HG03432 (cell line): Measurements from ENCODE around the gene EIF5A.
"Not testable (repeated sequence)": the region's sequence is repeated elsewhere in the genome, so short reads cannot be mapped to it uniquely, and the experiment has no call there.

Experiments used
- ATAC-seq: cut with Tn5 transposase; IDR thresholded peaks from one replicate; pipeline ENCODE4 v1.9.1; 2021; ENCODE audit warnings: mild to moderate bottlenecking, moderate library complexity; ENCODE audit not compliant: unreplicated experiment

The EIF5A gene

DNA sequence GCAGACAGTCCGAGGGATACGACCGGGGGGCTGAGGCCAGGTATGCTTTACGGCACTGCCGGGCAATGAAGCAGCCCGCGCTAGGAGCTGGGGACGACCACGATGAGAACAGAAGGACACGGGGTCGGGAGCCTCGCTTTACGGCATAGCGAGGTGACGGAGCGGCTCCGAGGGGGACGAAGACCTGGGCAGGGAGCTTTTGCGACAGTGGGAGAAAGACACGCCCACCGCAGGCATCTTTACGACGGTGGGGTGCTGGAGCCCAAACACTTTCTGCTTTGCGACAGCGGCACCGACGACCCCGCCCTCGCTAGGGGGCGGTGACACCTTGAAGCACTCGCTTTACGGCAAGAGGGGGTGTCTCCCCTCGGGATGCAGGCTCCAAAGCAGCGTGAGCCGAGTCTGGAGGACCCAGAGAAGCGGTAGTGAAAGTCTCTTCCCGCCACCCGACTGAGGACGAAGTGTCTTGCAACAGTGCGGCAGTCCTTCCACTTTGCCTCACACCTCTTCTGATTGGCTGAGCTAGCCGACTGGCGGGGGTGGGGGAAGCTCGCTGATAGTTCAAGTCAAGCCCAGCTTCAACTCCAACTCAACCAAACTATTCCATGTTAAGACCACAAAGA lies 22.1 kb downstream of the EIF5A start:
- ATAC-seq, result peak; percentile 61

DNA sequence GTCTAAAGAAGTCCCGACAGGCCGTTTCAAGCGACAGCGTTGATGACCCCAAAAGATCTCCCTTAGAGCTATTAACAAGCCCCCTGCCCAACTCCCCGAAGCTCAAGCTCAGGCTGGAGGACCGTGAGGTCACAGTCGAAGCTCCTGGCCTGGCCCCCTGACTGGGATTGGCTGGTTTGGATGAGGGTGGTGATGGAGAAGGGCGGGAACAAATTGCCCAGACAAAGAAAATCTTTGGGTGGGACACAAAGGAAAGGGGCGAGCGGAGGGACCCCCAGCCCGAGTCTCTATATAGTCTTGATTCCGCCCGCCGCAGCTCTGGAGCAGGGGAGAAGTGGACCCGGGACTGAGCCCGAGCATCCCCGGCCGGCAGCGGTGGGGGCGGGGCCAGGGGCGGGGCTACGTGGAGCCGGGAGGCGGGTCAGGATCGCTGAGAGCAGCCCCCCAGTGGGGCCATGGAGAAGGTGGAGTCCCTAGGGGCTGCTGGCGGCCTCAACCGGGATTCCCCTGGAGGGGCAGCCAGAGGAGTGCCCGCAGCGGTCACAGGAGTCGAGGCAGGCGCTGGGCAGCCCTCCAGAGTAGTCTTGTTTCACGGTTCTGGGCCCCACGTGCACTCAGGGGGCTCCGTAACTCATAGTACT lies 22.7 kb downstream of the EIF5A start:
- ATAC-seq, result peak; percentile 44

DNA sequence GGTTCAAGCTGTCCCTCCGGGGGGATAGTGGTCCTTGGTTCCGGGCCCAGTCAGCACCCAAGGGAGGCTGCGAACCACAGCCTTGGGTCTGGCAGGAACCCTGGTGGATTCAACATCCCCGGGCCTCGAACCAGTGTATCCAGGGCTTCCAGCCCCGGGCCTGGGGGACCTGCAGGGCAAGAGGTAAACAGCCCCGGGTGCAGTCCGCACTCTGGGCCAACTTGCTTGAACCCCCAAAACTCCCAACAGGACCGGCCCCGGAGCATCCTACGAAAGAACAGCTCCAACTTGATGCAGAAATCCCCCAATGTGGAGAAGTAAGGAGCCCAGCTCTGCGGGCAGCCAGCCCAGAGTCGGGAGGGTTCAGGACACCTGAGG lies 23.2 kb downstream of the EIF5A start:
- no peak for ATAC-seq

DNA sequence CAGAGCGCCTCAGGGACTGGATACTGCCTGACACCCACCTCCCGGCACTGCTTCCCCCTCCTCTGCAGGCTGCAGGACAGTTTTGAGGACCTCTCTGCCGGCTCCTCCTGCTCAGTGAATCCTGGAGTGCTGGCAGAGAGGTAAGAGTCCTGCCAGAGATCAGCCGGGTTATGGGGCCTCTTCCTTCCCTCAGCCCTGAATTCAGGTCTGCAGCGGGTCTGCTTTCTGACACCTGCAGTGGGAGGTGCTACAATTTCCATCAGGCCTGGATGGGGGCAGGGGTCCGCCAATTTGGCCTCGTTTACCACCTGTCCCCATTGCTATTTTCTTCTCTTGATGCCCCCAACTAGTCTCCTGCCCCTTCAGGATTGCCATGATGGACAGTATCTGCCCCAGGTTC lies 24.7 kb downstream of the EIF5A start:
- no peak for ATAC-seq

DNA sequence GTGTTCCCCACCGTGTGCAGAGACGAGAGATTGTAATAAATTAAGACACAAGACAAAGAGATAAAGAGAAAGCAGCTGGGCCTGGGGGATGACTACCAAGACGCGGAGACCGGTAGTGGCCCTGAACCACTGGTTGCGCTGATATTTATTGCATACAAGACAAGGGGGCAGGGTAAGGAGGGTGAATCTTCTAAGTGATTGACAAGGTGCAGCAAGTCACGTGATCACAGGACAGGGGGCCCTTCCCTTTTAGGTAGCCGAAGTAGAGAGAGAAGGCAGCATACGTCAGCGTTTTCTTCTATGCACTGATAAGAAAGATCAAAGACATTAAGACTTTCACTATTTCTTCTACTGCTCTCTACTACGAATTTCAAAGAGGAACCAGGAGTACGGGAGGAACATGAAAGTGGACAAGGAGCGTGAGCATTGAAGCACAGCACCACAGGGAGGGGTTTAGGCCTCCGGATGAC lies 25.2 kb downstream of the EIF5A start:
- ATAC-seq, result not testable (repeated sequence)

DNA sequence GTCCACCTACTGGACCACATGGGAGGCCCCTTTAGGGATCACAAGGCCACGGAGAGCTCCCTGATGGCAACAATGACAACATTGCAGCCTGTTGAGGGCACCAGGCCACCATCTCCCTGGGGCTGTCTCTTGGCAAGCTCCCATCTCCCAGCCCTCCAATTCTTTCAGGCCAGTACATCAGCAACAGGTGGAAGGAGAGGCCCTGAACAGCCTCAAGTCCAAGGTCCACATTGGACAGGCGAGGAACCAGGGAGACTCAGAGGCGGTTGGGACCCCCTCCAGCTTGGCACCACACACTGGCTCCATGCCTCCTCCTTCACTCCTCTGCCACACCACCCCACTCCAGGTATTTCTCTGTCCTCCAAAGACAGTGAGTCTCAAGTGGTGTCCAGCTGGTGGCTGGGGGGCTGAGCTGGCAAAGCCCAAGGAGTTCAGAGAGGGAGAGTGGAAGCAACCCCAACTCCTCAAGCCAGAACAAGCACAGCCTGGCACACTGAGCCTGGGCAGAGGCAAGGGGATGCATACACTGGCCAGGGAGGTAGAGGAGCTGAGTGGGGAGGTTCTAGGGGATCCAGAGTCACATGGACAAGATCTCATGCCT lies 27.6 kb downstream of the EIF5A start:
- ATAC-seq, result no peak

DNA sequence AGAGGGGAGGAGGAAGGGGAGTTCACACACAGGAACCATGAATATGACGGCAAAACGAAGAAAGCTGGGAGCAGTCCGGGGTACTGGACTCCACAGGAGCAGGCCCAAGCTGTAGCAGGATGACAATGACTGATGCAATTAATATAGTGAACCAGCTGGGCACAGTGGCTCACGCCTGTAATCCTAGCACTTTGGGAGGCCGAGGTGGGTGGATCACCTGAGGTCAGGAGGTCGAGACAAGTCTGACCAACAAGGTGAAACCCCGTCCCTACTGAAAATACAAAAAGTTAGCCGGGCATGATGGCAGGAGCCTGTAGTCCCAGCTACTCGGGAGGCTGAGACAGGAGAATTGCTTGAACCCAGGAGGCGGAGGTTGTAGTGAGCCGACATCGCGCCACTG lies 28.3 kb downstream of the EIF5A start:
- ATAC-seq, result not testable (repeated sequence)

DNA sequence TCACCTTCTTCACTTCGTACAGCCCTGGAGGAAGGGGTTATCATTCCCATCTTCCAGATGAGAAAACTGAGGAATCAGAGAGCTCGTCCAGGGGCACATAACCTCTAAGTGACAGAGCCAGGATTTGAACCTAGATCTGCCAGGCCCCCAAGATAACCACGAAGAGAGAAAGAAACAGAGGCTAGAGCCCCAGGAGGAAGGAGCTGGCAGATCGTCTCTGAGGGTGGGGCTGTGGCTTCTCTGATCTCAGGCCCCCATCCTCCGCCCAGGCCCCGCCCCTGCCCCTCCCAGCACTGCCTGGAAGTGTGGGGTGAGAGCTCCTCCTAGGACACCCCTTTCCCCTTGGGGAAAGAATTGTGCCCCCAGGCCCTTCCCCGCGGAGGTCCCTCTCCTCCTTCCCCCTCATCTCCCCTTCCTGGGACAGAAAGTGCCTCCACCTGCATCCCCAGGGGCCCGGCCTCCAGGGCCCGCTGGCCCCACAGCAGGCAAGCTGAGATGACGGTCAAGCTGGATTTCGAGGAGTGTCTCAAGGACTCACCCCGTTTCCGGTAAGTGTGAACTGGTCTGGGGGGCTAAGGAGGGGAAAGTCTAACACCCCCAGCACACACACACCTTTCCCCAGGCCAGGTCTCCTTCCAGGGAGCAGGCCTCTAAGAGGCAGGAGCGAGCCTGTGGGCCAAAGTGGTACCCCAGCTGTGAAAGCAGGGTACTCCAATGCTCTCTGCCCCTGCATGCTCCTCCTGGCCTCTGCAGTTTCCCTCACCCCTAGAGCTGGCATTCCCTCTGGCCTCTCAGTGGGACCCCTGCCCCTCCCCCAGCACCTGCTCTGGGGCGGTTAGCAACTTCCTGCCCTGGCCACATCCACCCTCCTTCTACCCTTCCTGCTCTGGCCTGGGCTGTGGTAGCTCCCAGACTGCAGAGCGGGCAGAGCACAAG lies 29.1 kb downstream of the EIF5A start, which contains the start of gene ACAP1:
TSS of gene ACAP1 (plus strand) at position 290 of the 936 bp plus-strand sequence. CDS start at position 496, 206 bp downstream.
- ATAC-seq, result peak; percentile 65

DNA sequence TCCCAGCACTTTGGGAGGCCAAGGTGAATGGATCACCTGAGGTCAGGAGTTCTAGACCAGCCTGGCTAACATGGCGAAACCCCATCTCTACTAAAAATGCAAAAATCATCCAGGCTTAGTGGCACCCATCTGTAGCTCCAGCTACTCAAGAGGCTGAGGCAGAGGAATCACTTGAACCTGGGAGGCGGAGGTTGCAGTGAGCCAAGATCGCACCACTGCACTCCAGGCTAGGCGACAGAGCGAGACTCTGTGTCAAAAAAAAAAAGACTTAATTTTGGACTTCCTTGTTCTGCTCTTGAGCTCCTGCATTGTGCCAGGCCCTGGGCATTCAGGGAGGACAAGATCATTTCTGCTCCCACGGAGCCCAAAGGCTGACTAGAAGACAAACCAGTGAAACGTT lies 30.2 kb downstream of the EIF5A start:
- ATAC-seq, result not testable (repeated sequence)

DNA sequence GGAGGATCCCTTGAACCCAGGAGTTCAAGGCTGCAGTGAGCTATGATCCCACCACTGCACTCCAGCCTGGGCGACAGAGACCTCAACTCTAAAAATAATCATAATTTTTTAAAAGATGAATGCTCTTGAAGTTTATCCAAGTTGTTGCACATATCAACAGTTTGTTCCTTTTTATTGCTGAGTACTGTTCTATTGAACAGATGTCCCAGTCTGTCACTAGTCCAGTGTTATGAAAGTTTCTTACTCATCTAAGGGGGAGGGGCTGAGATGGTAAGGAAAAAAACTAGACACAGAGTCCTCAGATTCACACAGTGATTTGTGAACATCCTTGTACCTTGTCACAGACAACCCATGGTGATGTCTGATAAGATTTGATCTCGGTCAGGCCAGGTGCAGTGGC lies 32.8 kb downstream of the EIF5A start:
- no peak for ATAC-seq

DNA sequence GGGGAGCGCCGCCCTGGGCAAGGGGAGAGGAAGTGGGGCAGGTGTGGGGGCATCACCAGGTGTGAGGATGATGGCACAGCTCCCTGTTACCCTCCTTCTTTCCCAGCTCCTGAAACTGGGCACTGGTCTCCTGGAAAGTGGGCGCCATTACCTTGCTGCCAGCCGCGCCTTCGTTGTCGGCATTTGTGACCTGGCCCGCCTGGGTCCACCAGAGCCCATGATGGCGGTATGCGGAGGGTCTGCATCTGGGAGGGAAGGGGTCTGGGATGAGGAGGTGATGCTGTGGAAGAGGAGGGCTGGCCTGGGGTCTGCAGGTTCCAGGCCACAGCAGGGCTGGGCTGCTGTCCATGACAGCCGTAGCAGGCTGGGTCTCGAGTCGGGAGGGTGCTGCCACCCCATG lies 34.4 kb downstream of the EIF5A start:
- ATAC-seq, result no peak

DNA sequence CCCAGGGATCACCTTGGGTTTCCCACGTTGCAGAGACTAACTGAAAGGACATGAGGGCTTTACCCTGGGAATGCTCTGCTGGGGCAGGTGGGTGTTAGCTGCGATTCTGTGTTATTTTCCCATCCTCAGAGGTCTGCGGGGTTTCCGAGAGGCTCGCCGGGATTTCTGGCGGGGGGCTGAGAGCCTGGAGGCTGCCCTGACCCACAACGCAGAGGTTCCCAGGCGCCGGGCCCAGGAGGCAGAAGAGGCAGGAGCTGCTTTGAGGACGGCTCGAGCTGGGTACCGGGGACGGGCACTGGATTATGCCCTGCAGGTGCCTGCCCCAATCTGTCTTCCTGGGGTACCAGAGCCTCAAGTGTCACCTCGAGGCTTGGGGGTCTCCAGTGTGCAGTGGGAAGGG lies 35.8 kb downstream of the EIF5A start:
- ATAC-seq, result no peak

DNA sequence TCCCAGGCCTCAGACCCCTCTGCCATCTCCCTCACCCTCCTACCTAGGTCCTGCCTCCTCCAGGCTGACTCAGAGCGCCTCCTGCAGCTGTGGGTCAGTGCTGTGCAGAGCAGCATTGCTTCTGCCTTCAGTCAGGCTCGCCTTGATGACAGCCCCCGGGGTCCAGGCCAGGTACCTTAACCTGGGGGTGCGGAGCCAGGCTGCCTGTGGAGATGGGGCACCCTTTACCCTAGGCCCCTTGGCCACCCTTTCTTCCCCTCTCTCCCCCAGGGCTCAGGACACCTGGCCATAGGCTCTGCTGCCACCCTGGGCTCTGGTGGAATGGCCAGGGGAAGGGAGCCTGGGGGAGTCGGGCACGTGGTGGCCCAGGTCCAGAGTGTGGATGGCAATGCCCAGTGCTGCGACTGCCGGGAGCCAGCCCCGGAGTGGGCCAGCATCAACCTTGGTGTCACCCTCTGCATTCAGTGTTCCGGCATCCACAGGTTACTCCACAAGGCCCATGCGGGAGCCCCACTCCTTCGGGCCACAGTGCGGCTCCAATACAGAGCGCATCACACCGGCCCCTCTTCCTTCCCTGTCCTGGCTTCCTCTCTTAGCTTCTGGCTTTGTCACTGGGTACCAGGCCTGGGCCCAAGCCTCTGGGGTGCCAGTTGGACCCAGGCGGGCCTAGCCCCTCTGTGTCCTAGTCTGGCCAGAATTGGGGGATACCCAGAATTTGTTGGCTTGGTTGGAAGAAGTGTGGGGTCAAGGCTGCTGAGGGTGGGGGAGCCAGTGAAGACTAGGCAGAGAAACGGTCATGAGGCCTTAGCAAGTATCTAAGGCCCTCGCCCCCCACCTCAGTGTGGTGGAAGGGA lies 39.6 kb downstream of the EIF5A start:
- ATAC-seq, result no peak

DNA sequence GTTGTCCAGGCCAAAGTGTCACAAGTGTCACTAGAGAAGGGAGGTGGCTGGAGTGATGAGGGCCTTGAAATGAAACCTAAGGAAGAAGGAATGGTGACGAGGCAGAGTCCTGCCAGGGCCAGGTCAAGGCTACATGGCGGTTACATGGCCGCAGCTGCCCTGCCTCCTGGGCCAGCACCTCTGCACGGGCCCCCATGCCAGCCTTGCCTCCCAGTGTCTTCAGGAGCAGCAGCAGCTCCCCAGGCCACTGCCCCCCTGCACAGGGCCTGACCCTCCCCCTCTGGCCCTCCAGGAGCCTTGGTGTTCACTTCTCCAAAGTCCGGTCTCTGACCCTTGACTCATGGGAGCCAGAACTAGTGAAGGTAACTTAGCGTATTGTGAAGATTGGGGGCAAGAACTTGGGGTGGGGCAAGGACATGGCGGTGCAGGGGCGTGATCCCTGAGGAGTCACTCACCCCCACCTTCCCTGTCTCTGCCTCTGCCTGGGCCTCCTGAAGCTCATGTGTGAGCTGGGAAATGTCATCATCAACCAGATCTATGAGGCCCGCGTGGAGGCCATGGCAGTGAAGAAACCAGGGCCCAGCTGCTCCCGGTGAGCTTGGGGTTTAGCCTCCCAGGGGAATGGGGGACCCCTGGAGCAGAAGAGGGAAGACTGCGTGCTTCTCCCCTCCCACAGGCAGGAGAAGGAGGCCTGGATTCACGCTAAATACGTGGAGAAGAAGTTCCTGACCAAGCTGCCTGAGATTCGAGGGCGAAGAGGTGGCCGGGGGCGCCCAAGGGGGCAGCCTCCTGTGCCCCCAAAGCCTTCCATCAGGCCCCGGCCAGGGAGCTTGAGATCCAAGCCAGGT lies 40.4 kb downstream of the EIF5A start:
- no peak for ATAC-seq

DNA sequence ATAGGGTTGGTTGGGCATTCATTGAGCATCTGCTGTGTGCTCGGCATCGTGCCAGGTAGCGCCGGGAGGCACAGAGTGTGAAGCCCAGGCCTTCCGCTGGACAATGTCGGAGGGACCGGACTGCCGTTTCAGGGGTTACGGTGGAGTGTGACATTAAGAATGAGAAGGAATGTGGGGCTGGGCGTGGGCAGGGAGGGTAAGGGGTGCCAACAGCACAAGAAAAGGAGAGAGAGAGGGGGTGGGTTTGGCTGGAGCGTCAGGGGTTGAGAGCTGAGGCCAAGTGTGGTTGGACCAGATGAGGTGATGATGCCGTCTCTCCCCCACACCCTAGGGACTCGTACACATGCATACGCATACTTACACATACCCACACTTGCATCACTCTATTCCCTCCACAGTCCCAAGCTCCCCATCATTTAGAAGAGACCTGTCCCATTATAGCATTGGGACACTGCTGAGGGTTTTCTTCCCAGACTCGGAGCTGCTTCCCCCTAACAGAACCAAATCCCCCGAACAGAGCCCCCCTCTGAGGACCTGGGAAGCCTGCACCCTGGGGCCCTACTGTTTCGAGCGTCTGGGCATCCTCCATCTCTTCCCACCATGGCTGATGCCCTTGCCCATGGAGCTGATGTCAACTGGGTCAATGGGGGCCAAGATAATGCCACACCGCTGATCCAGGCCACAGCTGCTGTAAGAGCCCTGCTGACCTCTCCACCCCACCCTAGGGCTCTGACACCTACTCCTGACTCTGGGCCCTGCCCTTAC lies 41.2 kb downstream of the EIF5A start:
- no peak for ATAC-seq

DNA sequence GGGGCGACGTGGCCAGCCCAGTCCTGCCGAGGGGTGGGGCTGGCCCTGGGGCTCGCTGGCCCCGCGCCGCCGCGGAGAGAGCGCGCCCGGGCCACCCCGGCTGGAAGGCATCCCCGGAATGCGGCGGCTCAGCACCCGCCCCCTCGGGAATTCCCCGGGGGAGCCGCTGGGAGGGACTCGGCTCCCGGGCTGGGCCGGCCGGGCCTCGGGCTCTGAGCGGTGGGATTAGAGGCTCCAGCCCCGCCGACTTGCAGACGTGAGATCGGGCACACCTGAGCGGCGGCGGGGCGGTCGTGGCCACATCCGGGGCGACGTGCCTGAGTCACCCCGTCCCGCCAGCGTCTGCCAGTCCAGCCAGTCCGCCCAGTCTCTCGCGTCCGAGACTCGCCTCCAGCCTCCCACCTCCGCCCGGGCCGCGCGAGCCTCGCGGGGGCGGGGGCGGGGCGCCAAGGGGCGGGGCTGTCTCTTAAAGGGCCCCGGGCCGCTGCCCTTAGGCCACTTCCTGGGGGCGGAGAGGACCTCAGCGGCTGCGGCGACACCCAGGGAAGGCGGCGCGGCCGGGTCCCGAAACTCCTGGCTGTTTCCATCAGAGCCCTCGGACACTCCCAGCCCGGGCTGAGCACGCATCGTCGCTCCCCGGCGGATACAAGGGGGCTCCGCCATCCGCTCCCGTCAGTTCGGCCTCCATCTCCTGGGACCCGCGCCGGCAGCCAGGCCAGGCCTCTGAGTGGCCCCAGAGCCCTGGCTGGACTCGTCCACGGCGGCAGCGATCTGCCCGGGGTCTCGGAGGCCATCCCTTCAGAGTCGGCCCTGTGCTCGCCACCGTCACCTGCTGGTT lies 44.5 kb downstream of the EIF5A start, which contains the start of gene KCTD11:
TSS of gene KCTD11 (plus strand) at position 498 of the 838 bp plus-strand sequence.
- ATAC-seq, result peak; percentile 73

DNA sequence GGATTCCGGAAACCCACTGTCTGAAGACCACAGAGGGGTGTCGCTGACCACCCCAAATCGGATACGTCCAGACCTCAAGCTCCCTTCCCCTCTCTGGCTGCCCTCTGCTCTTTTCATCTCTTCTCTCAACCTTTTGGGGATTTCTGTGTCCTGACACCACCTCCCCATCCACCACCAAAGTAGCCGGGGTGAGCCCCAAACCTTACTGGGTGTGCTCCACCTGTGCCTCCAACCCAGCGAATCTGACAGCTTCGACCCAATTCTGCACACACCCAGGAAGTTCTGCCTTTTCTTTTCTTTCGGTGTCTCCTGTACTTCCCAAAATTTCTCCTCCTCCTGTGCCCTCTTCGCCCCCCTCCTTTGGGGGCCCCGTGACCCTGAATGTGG lies 45.1 kb downstream of the EIF5A start:
- no peak for ATAC-seq
